GM18951 (cell line): Measurements from ENCODE around the gene DSCAML1.

Source experiments
- POLR2A ChIP-seq: IDR thresholded peaks from 4 replicates; pipeline ENCODE4 v1.6.1; 2011; ENCODE audit warnings: mild to moderate bottlenecking; ENCODE audit not compliant: insufficient read length, insufficient read depth; ENCODE audit errors: extremely low read depth
- in situ Hi-C: fragments of 300-500 bp; cut with MboI; formaldehyde crosslinking; loops from one replicate; pipeline ENCODE4 v1.12.0; 2022; ENCODE audit warnings: low sequenced_read_pairs, mixed read lengths, inconsistent platforms; ENCODE audit not compliant: unreplicated experiment

DSCAML1 gene

DNA sequence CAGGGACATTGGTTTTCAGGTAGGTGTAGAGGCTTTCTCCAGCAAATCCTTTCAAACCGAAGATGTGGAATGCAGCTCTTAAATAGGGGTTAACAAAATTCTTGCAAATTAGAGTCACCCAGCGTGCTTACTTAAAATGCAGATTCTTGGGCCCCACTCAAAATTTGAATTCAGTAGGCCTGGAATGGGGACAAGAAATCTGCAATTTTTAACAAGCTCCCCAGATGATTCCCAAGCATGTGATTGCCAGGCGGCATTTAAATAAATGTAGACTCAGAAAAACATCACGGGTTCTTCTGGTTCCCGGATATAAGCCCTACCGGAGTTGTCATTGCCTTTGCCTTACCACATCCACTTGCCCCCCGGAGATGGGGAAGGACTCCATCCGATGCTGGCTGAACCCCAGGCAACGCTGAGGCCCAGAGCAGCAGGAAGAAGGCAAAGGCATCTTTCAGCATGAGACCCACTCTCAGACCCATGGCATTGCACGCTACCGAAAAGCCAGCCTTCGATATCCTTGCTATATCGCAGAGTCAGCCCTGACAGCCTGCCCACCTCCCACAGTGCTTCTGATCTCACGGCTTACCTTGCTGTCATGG lies 134.2 kb downstream of the DSCAML1 start:
- in situ Hi-C loops: no loop called here
- no peak for TF ChIP-seq POLR2A

DNA sequence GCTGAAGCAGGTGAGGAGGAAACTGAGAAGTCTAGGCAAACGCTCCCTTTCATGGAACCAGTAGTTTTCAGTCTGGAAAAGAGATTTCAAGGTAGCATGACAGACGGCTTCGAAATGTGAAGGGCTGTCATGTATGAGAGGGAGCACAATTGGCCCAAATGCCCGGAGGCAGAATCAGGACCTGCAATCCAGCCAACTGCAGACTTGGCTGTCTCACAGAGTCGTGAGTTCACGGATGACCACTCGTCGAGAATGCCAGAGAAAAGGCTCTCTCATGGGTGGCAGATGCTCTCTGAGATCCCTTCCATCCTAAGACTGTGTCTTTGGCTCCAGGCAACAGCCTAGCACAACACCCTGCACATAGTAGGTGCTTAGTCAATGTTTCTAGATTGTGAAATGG lies 134.8 kb downstream of the DSCAML1 start:
- no peak for TF ChIP-seq POLR2A
- in situ Hi-C loops: no loop called here

GRCh38 chr11:117658809-117659208 lies 138.2 kb downstream of the DSCAML1 start:
- in situ Hi-C loops: no loop called here
- no peak for TF ChIP-seq POLR2A

GRCh38 chr11:117657794-117658193 lies 139.2 kb downstream of the DSCAML1 start:
- no peak for TF ChIP-seq POLR2A
- in situ Hi-C loops: no loop called here

DNA sequence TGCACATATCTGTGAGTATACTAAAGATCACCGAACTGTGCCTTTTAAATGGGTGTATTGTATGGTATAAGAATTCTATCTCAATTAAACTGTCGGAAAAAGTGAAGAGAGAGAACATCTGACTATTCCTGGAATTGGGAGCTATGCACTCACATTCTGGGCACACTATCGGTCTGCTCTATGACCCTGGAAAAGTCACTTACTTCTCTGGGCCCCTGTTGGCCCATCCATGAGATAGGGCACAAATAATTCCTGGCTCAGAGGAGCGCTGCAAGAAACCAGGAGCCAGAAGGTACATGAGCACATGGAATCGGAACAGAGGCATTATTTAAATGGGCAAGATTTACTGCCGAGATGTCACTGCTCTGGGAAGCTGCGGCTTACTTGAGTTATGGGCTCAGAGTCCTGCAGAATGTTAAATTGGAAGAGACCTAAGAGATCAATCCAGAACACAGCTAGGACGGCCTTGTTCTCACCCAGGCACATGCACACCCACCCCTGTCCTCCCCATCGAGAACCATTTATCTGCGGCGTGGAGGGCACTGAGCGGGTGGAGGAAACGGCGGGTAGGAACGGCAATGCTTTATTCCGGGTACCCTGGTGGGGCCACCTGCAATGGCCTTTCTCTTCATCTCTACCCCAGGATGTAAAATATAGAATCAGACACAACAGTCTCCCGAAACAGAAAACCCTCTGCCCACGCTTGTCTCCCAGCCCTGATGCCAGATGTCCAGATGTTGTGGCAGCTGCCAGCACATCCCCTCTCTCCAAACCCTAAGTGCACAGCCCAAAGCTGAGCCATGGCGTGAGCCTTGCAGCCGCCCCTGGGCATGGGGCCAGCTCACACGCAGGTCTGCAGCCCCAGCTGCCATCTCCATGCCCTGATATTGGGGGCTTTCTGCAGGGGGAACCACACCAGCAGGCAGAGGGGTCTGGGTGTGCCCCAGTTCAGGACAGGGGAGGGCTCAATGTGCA lies 142.4 kb downstream of the DSCAML1 start:
- in situ Hi-C loops: no loop called here
- TF ChIP-seq POLR2A: no peak

- in situ Hi-C loops: no loop called here
- no peak for TF ChIP-seq POLR2A
Measured at GRCh38 chr11:117652521-117652920, 144.5 kb downstream of the DSCAML1 start.

DNA sequence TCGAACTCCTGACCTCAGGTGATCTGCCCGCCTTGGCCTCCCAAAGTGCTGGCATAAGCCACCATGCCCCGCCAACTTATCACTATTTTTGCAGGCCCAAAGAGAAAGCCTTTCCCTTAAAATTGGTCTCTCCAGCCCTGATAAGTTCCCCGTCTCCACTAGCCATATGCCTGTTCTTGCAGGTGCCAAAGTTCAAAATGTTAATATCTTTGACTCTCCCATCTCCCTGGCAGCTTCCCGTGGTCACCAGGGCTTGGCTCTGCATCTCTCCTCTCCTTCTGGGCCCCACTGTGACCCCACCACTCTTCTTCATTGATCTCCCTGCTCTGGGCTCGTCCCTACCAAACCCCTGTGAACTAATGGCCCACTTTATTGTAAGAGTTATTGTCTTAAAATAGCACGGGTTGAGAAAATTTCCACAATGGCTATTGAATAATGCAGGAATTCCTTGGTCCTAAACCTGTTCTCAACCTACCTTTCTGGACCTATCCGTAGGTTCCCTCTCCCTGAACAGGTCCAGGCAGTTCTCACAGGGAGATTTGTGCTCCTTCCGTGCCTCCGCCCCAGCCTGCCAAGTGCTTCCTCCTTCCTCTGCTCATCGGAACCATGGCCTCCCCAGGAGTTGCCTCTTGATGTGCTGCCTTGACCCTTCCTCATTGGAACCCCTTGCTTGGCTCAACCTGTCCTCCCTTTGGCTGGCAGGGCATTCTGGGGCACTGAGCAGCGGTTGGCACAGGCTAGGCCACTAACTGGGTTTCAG lies 147.5 kb downstream of the DSCAML1 start:
- in situ Hi-C loops: no loop called here

DNA sequence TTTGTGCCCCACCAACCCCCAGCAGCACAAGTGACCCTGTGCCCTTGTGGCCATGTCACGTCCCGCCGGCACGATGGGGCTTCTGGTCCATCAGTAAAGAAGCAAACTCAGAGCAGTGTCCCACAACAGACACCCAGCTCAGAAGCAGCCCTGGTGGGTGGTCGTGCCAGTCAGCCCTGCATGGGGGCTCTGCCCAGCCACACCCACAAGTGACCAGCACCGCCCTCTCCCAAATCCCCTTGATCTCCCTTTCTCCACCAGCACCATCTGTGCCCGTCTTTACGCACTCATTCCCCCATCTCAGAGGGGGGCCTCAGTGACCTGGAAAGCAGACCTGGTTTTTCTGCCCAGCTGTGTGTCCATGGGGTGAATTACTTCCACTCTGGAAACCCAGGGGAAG lies 149.1 kb downstream of the DSCAML1 start:
- in situ Hi-C loops: no loop called here
- TF ChIP-seq POLR2A: no peak

More for the DNA sequence above, 147.5 kb downstream of the DSCAML1 start:
- TF ChIP-seq POLR2A: no peak

DNA sequence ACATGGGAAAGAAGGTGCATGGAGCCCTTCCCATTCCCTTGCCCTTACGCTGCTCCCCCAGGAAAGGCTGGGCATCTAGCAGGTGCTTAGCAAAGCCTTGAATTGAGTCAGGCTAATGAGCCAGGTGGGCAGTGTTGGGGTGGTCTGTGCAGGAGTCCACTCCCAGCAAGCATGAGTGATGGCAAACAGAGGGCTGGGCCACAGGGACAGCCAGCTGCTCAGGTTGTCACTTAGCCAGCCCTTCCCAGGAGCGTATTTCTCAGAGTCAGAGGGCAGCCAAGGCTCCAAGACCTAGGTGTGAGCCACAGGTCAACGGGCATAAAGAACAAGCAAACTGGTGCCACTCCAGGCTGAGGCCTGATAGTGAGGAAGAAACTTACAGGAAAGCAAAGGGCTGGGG lies 149.8 kb downstream of the DSCAML1 start:
- no peak for TF ChIP-seq POLR2A
- in situ Hi-C loops: no loop called here

DNA sequence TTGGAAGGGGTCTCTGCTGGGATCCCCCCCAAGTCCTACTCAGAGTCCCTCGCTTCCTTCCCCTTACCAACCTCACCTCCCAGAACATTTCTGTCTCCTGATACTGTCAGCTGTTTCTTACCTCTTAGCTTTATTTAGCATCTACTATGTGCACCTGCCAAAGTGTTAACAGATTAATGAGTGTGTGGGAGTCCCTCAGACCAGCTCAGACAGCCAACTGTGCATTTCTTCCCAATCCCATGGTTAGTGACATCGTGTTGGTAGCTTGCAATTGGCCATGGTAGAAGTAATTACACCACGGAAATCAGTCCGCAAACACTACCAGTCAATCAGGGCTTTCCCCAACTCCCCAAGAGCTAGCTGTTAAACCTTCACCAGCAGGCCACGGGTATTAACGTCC lies 150.6 kb downstream of the DSCAML1 start:
- in situ Hi-C loops: no loop called here
- TF ChIP-seq POLR2A: no peak

DNA sequence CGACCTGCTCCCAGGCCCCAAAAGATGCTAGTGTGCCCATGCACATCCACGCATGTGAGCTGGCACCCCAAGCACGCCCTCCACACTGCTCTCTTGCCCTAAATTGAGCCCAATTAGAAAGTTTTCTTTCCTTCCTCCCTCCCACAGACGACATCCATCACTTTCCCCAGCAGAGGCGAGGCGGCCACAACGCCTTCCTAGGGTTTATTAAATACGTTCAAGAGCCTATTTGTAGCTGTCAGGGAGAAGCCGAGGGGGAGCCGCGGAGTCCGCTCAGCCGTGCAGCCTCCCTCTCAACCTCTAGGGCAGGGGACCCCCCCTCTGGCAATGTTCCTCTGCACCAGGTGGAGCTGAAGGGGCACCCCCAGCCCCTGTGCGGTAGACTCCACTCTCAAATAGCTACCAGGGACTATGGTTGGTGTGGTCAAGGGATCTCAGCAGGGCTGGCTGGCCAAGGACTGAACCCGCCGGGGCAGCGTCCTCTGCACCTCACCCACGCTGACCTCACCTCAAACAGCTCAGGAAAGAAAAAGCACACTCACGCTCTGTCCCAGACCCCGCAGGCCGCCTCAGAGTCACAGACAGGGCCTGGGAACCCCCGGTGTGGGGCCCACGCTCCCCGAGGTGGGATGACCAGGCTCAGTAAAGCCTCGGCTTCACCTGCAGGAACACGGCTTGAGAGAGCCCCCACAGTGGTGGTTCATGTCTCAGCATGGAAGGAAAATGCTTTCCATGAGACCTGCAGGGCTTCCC lies 152.4 kb downstream of the DSCAML1 start:
- TF ChIP-seq POLR2A: no peak
- in situ Hi-C loops: no loop called here

DNA sequence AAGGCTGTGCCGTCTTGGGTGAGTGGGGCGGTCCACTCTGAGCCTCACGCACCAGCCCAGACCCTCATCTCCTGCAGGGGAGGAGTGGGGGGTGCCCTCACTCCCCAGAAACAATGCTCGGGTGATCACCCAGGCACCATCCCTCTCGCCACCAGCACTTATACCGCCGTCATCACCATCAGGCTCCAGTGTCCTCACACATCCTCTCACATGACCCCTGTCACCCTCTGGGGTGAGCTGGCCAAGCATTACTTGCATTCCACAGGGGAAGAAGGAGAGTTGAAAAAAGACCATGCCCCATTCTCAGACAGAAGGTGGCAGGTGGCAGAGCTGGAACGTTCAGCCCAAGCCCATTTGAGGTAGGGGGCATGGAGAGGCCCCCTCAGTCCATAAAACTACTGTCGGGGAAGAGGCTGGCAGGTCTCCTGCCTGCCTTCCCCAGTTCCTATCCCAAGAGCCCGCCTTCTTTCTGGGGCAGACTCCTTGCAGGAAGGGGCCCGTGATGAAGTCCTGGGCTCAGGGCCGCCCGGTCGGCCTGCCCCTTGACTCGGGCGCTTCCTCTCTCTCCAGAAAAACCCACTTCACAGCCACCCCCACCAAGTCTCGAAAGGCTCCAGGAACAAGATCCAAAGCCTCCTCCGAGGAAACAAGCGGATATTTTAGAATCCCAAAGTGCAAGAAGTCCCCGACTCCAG lies 153.3 kb downstream of the DSCAML1 start:
- in situ Hi-C loops: no loop called here
- TF ChIP-seq POLR2A: no peak
